Ecto neural progenitor cell (in vitro differentiated cells): ENCODE results near the gene PILRA.
"Not testable (repeated sequence)": the region's sequence is repeated elsewhere in the genome, so short reads cannot be mapped to it uniquely, and the experiment has no call there.

Experiments used
- DNase-seq: peaks from one replicate; pipeline ENCODE4 v3.0.0-alpha.2; 2018; ENCODE audit warnings: low spot score

PILRA gene

DNA sequence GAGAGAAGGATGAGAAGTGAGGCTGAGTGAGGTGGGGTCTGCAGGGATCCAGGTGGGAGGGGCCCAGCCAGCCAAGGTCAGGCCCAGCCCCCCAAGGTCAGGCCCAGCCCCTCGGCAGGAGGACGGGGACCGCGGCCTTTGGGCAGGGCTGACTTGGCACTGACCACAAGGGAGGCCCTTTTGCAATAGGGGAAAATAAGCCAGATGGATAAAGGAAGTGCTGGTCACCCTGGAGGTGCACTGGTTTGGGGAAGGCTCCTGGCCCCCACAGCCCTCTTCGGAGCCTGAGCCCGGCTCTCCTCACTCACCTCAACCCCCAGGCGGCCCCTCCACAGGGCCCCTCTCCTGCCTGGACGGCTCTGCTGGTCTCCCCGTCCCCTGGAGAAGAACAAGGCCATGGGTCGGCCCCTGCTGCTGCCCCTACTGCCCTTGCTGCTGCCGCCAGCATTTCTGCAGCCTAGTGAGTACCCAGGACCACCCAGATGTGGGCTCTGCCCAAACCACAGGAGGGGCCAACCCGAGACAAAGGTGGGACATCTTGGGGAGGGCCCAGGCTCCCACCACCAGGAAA, at the start of gene PILRA:
PILRA (plus strand) TSS at position 227 of the 571 bp plus-strand sequence; CDS start at position 397, 170 bp downstream.
- no peak for DNase-seq

DNA sequence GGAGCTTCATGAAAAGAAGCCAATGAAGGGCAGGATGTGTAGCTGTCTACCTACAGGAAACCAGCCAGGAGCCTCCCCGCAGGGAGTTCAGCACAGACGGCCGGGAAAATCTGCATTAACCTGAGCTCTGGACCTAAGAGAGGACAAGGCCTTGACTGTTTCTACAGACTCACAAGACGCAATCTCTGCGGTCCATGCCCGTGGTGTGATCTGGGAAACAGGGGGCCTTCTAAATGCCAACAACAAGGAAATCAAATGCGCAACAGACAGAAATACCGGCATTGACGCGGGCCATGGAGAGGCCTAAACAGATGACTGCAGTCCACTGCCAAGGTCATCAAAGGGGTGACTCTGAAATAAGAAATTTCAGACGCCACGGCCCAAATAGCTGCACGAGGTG, 49.1 kb upstream of the PILRA start:
- DNase-seq = not testable (repeated sequence)

DNA sequence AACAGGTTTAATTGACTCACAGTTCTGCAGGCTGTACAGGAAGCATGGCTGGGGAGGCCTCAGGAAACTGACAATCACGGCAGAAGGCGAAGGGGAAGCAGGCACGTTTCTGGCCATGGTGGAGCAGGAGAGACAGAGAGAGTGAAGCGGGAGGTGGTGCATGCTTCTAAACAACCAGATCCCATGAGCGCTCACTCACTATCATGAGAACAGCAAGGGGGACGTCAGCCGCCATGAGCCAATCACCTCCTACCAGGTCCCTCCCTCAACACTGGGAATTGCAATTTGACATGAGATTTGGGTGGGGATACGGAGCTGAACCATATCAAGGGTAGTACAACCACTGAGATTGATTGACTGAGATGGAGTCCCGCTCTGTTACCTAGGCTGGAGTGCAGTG, 47.6 kb upstream of the PILRA start:
- DNase-seq = not testable (repeated sequence)

DNA sequence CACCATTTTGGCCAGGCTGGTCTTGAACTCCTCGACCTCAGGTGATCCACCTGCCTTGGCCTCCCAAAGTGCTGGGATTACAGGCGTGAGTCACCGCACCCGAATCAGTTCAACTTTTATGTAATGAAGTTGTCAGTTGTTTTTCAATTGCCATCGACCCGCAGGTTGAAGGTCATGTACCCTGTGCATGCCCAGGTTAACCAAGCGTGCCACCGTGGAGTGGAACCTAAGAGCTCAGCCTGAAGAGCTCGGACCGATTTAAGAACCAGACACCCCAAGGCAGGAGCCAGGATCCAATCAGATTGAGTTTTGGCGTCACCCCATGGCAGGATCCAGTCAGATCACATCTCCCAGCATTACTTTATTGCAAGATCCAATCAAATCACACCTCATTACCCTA, 46.4 kb upstream of the PILRA start:
- not testable (repeated sequence) for DNase-seq

DNA sequence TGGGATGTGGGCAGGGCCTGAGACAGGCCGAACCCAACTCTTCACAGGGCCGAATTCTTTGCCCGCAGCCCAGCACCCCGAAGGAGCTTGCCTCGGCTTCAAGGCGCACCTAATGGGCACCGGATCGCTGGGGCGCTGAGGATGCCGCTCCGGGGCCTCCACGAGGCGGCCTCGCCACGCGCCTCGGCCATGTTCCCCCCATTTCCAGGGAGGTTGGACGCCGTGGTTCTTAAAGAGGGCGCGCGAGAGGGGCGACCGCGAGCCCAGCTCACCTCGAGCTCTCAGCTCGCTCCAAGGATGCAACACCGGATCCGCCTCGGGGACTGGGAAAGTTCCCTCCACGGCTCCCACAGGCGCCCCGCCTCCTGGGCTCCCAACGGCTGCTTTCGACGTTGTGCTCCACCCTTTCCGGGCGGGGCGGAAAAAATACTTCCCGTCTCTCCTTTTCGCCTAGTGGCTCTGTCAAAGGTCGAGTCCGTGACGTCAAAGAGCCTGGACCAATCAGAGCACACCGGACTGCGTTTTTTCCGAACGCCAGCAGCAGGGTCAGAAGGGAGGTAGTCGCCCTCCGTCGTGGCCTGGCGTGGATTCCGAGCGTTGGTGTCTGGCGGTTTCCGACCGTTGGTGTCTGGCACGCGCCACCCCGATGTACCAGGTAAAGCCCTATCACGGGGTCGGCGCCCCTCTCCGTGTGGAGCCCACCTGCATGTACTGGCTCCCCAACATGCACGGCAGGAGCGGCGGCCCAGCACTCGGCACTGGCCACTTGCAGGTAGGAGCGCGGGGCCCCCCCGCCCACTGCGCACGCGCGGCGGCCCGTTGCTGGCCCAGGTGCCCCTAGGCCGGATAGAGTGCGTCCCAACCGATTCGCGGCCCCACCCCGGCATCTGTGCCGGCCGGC, 37.5 kb upstream of the PILRA start:
- peak; percentile 93 for DNase-seq

DNA sequence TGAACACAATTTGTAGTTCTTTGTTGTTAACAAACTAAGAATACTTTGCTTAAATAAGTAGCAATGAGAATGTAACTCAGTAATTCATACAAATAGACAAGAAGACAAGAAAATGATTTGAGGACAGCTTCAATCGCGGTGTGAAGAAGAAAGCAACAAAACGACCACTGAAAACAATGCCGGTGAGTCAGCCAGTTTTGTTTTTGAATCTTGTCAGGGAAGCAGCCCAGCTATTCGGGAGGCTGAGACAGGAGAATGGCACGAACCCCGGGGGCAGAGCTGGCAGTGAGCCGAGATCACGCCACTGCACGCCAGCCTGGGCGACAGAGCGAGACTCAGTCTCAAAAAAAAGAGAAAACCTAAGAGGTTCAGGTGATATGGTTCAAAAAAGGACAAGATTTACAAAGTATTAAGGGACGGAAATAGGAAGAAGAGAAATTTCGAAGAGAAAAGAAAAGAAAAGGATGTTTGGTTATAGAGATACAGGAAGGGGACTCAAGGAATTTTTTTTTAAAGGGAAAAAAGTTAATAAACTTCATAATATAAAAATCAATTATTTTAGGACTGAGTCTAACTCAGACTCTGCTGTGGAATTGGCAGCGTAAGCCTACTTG, 35.1 kb upstream of the PILRA start:
- not testable (repeated sequence) for DNase-seq

DNA sequence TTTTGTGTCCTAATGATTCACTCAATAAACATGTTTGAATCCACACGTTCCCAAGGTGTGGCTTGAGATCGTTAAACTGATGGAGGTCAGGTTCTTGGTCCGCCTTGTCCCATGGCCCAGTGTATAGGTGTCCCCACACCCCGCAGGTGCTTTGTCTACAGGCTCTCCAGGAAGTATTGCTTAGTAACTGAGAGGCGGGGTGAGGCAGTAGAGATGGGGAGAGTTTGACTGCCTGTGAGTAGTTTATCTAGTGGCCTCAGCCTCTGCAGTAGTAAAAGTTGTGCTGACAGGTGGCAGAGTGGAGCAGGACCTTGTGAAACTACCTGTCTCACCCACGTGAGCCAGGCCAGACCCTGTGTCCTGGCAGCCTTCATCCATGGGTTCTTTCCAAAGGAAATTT, 32.0 kb upstream of the PILRA start:
- DNase-seq = not testable (repeated sequence)

DNA sequence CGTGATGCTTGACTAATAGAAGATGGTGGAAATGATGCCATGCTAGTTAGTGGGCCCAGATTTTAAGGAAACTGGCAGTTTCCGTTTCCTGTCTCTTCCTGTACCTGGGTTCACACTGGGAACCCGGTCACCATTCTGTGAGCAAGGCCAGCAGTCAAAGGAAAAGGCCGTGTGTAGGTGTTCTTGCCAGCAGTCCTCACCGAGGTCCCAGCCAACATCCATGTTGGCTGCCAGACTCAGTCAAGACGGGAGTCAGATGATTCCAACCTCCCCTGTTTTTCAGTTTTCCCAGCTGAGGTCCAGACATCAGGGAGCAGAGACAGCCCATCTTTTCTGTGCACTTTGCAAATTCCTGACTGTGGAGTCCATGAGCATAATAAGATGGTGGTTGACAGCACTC, 30.5 kb upstream of the PILRA start:
- DNase-seq = no peak

DNA sequence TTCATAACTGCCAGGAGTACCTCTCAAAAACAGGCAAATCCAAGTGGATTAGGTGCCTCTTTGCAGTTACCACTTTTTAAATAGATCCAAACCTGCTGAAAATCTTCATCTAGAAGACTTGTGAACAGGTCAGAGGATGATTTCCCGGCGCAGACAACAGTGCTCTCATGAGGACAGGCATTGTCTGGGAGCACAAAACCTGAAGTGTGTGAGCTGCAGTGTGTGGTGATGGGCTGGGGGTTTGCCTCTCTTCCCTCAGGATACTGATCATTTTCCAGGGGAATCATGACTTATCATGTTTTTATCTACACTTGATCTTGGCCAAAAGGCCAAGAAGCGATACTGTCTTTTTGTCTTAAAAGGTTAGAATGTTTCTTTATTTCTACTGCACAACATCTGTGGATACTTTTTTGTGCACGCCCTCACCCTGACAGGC, 29.1 kb upstream of the PILRA start:
- not testable (repeated sequence) for DNase-seq

DNA sequence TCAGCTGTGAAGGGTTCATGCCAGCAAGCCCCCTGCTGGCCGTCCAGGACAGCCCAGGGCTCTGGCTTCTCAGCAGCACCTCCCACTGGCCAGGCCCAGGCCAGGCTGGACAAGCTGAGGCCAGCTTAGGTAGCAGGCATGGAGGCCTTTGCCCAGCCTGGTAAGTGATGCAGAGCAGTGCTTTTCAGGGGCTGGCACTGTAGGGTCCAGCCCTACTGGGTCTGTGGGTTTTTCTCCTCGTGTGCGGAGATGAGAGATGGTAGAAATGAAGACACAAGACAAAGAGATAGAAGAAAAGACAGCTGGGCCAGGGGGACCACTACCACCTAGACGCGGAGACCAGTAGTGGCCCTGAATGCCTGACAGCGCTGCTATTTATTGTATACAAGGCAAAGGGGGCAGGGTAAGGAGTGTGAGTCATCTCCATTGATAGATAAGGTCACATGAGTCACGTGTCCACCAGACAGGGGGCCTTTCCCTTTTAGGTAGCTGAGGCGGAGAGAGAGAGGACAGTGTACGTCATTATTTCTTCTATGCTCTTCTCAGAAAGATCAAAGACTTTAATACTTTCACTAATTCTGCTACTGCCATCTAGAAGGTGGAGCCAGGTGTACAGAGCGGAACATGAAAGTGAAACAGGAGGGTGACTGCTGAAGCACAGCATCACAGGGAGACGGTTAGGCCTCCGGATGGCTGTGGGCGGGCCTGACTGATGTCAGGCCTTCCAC, 28.6 kb upstream of the PILRA start:
- DNase-seq = not testable (repeated sequence)

DNA sequence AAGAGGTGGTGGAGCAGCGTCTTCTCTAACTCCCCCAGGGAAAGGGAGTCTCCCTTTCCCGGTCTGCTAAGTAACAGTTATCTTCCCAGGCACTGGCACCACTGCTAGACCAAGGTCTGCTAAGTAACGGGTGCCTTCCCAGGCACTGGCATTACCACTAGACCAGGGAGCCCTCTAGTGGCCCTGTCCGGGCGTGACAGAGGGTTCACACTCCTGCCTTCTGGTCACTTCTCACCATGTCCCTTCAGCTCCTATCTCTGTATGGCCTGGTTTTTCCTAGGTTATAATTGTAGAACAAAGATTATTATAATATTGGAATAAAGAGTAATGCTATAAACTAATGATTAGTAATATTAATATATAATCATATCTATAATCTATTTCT, 28.0 kb upstream of the PILRA start:
- not testable (repeated sequence) for DNase-seq

DNA sequence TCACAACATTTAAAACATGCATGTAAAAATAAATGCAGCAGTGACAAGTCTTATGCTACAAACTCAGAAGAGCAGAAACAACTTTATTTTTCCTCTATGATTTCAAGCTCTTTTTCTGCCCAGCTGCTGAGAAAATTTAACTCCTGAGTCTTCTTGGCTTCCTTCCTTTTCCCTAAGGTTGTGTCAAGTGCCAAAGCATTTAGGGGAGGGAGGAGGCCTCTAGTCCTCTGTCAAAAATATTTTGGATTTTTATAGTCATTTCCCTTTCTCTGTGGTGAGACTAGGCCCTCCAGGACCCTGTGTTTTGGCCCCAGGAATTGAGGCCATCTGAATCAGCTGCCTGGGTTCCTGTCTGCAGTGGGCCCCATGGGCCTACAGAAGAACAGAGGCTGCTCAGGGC, 26.4 kb upstream of the PILRA start:
- no peak for DNase-seq

DNA sequence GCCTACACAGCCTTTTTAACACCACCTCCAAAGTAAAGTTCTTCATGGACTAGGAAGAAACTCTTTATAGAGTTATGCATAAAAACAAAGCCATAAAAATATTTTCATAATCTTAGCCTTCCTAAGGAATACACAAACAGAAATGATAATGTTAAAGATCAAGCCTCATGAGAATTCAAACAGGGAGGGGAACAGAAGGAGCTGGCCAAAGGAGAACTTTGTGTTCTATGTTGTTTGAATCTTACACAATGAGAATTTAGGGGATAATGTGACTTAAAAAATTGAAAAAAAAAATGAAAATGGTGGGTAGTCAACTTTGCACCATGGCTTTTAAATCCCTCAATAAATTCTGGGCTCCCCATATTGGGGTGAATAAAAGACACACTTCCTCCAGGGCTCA, 24.5 kb upstream of the PILRA start:
- DNase-seq = no peak

DNA sequence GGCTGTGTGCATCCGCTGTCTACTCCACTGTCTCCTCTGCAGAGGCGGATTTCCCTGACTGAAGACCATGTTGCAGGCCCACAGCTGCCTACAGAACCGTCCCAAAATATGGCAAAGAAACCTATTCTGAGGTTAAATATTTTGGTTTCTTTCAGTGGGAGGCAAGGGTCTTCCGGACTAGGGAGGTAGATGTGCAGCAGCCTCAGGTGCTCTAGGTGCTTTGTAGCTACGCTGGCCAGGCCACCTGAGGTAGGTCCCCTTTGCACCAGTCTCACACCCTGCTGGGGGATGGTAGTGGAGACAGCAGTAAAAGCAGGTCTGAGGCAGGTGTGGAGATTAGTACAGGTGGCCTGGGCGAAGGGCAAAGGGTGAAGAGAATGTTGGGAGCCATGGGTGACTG, 23.5 kb upstream of the PILRA start:
- DNase-seq = no peak

DNA sequence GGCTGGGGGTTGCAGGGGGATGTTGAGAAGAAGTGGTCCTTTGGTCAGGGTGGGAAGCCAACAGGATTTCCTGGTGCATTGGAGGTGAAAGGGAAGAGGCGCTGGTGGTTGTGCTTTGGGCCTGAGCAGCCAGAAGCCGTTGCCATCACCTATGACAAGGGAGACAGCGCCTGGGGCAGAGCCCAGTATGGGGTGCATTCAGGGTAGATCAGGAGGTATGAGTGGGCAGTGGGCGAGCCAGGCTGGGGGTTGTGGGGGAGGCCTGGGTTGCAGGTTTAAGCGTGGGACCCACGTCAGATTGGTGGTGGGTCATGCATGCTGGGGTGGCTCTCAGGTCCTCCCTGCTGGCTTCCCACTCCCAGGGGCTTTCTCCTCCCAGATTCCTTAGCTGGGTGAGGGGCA, 21.6 kb upstream of the PILRA start:
- DNase-seq = no peak

DNA sequence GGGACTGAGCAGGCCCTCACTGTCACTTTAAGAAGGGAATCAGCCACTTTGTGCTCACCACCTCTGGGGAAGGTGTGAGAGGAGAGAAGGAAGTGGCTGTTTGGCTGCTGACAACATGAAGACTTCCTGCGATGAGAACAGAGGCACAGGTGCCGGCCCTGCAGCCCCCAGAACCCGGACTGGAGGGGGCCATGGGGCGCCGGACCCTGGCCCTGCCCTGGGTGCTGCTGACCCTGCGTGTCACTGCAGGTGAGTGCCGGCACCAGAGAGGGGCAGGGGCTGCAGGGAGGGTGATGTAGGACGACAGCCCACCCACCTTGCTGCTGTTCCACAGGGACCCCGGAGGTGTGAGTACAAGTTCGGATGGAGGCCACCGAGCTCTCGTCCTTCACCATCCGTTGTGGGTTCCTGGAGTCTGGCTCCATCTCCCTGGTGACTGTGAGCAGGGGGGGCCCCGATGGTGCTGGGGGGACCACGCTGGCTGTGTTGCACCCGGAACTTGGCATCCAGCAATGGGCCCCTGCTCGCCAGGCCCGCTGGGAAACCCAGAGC, 21.0 kb upstream of the PILRA start:
- not testable (repeated sequence) for DNase-seq

DNA sequence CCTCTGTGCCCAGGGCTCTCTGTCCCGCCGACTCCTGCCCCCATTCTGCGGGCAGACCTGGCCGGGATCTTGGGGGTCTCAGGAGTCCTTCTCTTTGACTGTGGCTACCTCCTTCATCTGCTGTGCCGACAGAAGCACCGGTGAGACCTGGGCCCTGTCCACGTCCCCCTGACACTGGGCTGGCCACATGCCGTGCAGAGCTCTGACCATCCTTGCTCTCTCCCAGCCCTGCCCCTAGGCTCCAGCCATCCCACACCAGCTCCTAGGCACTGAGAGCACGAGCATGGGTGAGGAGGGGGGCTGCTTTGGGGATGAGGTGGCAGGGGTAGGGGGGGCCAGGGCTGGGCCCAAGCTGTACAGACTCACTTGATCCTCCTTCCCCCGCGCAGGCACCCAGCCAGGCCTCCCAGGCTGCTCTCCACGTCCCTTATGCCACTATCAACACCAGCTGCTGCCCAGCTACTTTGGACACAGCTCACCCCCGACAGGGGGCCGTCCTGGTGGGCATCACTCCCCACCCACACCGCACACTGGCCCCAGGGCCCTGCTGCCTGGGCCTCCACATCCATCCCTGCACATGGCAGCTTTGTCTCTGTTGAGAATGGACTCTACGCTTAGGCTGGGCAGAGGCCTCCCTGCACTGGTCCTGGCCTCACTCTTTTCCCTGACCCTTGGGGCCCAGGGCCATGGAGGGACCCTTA, 20.2 kb upstream of the PILRA start:
- DNase-seq = no peak

DNA sequence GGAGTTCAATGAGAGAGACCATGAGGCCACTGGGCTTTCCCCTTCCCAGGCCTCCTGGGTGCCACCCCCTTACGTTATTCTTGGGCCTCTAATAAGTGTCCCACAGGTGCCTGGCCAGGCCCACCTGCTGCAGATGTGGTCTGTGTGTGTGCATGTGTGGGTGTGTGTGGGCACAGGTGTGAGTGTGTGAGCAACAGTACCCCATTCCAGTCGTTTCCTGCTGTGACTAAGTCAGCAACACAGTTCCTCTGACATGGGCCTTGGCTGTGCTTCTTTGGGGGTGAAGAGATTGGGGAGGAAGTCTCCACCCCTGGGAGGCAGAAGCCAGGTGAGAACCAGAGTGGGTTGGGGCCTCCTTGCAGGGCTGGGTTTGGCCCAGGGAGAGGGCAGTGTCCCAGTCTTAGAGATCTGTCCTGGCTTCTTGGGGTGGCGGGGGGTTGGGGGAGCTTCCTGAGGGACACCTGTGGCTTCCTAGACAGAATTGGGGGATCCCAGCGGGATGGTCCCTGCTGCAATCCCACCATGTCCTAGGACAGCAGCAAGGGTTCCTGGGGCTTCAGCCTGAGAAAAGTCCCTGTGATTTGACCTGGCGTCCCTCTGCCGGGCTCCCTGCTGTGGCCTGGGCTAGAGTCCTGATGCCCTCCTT, 19.5 kb upstream of the PILRA start:
- DNase-seq = no peak

DNA sequence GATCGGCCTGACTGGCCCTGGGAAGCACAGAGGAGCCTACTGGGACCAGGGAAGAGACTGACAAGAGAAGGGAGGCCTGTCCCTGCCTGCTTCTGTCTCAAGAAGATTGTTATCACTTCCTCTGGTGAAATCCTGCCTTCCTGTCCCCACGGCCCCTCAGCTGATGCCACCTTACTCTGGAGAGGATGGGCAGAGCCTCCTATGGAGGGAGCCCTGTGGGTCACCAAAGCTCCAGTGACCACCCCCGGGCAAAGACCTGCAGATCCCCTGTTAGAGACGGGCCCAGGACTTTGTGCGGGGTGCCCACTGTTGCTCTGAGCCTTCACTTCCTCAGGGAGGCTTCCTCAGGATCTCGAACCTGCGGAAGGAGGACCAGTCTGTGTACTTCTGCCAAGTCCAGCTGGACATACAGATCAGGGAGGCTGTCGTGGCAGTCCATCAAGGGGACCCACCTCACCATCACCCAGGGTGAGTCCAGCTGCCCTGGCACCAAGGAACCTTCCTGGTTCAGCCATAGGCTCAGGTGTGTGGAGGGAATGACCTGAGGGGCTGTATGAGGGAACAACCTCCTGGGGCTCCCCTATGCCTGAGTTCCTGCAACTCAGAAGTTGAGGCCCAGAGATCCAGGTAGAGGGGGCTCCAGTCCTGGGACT, 16.7 kb upstream of the PILRA start:
- no peak for DNase-seq

DNA sequence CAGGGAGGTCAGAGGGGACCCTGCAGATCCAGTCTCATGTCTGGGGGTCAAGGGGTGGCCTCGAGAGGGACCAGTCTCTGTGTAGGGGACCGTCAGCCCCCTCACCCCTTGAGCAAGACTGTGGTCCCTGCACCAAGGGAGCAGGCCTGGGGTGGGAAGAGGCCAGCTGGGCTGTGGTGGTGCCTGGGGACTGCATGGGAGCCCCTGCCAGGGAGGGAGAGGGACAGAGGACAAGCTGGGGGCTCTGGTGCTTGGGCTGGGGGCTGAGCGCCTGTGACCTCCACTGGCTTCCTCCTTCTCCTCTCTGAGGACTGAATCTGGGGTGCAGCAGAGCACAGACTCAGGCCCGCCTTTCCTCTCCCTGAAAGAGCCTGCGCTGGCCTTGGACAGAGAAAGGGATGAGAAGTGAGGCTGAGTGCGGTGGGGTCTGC, 16.1 kb upstream of the PILRA start:
- DNase-seq = no peak
